Diencephalon (tissue), 1 donor: ENCODE results near the gene TRH. TPM values are rescaled to one million over a fixed set of nuclear protein-coding genes. Genes with fewer than 3 reads are reported as not detected.

Experiments used
- total RNA-seq: library from RNA; depleted of rRNA; stranded (reverse); fragments of >200 nt; gene quantifications from one replicate; pipeline ENCODE4 v1.2.3, GENCODE V29; 2014

The TRH gene, protein sequence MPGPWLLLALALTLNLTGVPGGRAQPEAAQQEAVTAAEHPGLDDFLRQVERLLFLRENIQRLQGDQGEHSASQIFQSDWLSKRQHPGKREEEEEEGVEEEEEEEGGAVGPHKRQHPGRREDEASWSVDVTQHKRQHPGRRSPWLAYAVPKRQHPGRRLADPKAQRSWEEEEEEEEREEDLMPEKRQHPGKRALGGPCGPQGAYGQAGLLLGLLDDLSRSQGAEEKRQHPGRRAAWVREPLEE
- total RNA-seq: 29.1 TPM

DNA sequence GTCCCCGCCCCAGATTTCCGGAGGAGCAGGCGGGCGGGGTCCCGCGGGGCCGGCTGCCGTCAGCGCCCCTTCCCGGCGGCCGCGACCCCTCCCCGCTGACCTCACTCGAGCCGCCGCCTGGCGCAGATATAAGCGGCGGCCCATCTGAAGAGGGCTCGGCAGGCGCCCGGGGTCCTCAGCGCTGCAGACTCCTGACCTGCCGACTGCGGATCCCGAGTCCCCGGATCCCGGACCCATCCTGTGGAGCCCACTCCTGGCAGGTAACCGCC lies at the start of gene TRH:
Gene TRH (plus strand): TSS at position 157 of the 269 bp plus-strand sequence. CDS start 1,097 bp downstream, outside the sequence.

Other genes with a start within 250 kb of the TRH start
- gene TMCC1, start 81.0 kb upstream of the TRH start, total RNA-seq: 98.5 TPM
- not detected for gene ALG1L2, start 107.1 kb downstream of the TRH start, total RNA-seq